GM21786 (cell line): ENCODE data around the gene RBM20.
A peak's percentile ranks its signal among the peaks of the same experiment; 100 is the strongest.

Experiments
- ATAC-seq: cut with Tn5 transposase; IDR thresholded peaks from one replicate; pipeline ENCODE4 v1.9.1; 2021; ENCODE audit not compliant: unreplicated experiment

The RBM20 gene

DNA sequence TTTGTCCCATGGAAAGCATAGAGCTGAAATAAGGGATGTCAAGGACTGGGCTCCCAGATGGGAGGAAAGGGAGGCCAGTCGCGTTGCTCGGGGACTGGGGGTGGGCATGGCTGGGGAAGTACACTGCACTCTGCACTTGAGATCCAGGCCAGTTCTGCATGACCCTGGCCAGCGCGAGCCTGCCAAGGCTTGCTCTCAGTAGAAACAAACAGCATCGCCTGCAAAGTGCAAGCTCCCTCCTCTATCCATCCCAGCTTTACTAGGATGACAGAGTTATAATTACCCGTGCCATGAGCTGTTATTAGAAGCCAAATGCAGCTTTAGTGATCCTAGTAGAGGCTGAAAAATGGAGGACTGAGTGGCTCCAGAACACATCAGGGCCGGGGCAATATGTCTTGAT lies 183.7 kb downstream of the RBM20 start:
- ATAC-seq: no peak

DNA sequence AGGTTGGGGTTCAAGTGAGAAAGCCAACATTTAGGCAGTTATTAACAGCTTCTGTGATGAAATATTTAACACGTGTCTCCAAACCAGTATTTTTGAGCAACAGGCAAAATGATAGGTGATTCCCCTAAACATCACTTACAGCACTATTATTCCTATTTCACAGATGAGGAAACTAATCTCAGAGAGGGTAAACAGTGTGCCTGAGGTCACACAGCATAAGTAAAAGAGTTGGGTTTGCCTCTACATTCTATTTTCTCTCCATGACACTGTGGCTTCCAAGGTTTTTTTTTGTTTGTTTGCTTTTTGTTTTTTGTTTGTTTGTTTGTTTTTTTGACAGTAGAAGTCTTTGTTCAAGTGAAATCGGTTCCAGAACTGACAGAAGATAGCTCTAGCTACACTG lies 184.4 kb downstream of the RBM20 start:
- no peak for ATAC-seq

DNA sequence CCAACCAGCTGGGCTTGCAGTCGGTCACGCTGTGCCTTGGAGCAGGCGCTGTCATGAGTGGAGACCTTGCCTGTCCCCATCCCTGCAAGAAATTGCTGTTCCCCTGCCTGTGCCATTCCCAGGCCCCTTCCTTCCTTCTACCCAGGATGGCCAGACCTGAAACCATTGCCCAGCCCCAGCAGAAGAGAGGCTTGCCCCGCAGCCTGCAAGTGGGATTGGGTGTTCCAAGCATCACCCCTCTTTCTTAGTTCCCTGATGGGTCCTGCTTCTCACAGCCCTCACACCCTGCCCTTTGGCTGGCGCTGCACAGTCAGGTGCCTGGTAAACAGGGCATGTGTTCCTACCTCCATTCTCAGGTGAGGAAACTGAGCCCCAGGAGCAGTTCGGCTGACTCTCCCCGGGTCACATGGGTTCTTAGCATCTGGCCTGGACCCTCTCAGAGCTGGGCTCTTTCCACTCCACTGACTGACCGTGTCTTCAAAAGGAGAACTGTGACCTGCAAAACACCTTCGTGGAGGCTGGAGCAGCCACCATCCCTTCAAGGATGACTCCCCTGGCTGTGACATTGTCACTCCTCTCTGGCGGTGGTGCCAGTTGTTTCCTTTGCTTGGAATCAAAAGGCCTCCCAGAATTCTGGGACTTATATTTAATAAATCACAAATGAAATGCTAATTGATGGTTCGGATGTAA lies 185.7 kb downstream of the RBM20 start:
- no peak for ATAC-seq

DNA sequence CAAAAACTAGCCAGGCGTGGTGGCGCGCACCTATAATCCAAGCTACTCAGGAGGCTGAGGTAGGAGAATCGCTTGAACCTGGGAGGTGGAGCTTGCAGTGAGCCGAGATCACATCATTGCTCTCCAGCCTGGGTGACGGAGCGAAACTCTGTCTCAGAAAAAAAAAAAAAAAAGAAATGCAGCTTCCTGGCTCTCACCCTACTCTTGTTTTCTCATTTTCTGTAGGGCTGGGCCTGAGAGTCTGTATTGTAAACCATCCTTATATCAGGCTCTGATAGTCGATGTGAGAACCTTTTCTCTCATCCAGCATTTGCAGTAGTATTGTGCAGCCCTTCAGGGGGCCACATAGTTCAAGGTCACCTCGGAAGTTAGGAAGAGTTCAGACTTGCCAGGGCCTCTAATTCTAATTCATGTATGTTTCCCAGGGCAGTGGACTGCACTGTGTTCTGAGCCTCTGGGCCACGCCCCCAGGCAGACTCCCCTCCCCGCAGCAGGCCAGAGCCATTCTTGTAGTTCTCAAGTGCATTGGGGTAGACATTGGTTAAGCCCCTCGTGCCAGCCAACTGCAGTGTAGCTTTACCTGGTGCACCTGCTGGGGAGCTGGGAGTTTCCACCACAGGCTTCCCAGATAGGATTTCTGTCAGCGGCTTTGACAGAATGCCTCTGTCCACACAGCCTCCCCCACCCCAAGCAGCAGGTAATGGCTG lies 189.3 kb downstream of the RBM20 start:
- no peak for ATAC-seq

DNA sequence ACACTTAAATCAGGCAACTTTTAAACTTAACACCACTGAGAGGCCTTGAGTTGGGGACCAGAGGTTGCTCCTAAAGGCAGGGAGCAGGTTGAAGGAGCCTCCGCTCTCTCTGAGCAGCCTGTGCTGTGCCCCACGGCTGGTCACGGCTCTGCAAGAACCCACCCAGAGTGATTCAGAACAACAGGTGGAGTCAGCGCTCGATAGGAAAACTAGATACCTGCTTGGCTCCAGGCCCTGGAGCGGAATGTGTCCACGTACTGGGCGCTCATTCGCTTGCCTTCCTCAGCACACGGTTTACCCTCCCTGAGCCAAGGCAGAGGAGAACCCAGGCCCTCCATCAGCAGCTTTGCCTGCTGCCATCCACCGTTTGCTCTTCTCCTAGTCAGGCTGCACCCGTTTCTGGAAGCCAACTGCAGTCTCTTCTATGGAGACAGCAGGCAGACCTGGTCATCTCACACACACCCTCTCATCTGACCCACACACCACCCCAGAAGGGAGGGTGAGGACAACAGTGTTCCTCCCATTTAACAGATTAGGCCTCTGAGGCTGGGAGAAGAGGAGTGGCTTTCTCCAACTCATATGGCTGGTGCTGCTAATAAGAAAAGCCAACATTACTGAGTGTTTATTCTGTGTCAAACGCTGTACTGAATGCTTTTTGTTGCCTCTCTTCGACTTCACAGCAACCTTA lies 189.9 kb downstream of the RBM20 start:
- ATAC-seq: no peak

DNA sequence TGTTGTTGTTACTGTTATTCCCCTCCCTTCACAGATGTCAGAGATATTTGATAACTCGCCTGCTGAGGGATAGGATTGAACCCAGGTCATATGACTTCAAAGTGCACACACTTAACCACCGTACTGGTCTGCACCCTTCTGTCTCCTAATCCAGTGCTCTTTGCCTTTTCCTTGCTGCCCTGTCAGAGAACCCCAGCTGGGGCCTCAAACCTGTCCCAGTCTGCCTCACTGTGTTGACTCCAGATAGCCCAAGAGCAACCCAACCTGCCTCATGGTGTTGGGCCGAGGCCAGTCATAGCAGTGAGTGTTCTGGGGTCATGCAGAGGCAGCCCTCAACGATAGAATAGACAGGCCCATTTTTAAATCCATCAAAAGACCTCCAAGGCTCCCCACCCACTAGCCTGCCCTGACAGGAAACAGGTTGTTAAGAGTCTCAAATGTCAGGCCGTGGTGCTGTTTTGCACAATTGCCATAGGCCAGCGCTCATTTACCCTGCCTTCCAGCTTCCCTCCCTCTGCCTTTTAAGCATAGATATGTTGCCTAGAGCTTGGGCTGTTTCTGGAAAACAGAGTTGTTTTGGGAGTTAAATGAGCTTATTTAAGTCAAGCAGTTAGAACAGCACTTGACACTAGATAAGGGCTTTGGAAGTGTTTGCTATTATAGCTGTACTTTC lies 190.6 kb downstream of the RBM20 start:
- ATAC-seq: no peak

DNA sequence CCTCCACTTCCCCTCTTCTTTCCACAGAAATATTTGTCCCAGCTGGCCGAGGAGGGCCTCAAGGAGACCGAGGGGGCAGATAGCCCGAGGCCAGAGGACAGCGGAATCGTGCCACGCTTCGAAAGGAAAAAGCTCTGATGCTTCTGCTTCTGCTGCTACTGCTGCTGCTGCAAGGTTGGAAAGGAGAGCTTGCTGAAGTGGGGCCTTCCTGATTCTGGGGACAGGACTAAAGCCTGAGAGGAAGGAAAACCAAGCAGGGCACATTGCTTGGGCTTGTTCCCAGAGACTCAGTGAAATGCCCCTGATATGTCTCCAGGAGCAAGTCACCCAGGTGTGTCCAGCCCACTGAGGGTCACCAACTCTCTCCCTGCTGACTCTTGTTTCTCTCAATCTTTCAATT lies 191.7 kb downstream of the RBM20 start:
- ATAC-seq: no peak

DNA sequence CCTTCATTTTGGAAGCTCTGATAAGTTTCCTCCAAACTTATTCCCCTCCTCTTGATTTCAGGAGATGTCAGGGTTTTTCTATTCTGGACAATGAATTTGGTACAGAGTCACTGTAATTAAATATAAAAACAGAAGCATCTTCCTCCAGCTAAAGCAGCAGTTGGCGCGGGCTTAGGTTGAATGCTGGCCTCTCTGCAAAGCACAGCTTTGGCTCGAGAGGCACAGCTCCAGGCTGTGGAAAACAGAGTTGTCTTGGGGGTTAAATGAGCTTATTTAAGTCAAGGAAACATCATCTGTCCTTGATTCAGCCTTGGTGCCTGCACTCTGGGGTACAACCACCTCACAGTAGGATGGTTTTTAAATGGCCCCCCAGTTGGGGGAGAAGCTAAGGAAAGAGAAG lies 192.6 kb downstream of the RBM20 start:
- no peak for ATAC-seq

DNA sequence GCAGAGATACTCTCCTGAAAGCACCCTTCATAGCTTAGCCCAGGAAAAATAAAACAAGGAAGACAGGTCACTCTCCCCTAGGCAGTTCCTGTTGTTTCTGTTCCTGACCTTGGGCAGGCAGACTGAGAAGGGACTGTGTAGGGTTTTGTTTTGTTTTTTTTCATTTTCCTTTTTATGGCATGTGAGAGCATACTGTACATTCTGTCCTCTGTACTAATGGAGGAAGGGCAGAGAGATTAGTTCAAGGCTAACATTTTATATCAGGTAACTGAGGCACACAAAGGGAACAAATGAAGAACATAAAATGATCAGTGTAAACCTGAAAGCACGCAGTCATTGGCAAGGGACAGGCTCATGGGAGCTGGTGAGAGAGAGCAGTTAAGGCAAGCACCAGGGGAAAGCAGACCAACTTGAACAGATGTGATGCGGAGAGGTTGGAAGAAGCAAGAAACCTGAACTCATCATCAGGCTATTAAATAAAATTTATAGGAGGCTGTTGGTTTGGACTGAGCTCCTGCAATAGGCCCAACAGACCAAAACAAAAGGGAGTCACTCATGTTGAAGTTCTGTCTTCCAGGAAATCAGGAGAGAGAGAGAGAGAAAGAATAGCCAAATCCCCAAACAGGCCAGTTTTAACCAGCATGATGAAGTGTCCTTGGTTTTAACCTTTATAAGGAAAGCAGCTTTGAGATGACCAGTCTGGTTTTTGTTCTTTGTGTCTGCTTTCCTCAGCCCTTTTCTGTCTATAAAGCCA lies 193.5 kb downstream of the RBM20 start:
- no peak for ATAC-seq

DNA sequence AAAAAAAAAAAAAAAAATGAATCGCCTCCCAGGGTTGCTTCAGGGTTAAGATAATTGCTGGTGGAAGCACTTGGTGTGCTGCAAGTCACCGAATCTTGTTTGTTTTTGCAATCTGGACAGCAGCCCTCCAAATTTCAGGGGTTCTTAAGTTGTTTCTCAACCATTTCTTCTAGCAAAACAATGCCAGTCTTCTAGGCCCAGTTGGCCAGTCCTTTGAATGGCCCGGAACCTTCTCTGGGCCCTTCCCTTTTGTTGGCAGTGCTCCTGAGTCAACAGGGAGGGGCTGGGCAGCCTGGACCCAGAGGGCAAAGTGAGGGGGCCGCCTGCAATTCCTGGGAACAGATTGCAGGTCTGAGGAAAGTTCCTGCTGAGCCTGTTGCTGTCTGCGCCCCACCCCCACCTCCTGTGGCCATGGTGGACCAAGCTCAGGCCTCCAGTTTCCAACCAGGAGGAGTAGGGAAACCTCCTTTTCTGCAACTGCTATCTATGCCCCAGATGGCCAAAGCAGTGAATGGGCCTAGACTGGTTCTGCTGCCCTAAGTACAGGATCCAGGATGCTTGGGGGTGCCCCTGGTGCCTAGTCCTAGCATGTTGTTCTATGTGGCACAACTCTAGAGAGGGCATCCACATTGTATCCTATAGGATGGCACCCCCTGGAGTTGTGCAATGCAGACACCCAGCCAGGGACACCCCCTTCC lies 196.2 kb downstream of the RBM20 start:
- no peak for ATAC-seq

DNA sequence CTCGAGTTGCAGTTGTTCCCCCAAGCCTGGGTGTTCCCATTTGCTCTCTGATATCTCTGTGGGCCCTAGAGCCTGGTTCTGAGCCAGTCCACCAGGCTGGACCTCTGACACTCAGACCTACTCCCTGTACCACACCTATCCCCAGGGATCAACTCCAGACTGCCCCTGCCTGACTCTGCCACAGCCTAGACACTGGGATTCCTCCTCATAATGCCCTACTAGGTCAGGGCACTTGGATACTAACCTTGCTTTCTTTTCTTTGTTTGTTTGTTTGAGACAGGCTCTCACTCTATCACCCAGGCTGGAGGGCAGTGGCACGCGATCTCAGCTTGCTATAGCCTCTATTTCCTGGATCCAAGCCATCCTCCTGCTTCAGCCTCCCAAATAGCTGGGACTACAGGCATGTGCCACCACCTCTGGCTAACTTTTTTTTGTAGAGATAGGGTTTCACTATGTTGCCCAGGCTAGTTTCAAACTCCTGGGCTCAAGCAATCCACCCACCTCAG lies 196.8 kb downstream of the RBM20 start:
- no peak for ATAC-seq

DNA sequence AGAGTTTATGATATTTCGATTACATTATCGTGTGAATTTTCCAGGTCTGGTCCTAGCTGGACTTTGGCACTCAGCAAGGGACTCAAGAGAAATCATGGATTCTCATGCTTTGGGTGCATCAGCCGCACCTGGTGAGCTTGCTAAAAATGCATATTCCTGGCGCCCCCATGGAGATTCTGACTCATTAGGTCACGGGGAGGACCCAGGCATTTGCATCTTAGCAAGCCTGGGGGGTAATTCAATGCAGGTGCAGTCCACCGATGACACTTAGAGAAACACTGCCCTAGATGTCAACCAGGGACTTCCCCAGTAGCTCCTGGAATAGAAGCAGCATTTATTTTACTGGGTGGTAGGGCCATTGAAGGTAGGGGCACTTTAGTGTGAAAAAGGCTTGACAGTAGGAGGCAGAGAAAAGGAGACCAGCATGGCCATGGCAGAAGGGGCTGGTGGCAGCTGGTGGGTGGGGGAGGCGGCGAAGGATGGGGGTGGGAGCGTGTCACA lies 197.7 kb downstream of the RBM20 start:
- peak; percentile 67 for ATAC-seq

DNA sequence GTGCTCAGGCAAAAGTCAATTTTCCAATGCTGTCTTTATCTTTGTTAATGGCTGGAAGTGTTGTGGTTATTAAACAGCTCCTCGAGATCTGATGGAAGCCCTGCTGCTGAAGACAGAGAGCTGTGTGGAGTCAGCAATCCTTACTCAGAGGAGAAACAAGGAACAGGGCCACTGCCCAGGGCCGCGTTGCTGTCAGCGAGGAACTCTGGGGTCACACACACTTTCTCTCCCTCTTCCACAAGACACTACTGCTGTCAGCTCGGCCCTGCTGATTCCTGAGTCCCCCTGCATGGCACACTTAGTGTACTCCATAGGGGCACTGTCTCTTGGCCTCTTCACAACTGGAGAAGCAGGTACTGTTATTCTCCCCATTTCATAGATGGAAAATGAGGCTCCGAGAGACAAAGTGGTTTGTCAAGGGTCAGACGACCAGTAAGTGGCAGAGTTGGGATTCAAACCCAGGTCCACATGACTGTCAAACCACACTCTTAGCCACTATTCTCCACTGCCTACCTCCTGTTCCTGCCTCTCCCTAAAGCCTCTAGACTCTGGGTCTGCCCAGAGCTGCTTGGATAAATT lies 198.3 kb downstream of the RBM20 start:
- ATAC-seq: no peak

DNA sequence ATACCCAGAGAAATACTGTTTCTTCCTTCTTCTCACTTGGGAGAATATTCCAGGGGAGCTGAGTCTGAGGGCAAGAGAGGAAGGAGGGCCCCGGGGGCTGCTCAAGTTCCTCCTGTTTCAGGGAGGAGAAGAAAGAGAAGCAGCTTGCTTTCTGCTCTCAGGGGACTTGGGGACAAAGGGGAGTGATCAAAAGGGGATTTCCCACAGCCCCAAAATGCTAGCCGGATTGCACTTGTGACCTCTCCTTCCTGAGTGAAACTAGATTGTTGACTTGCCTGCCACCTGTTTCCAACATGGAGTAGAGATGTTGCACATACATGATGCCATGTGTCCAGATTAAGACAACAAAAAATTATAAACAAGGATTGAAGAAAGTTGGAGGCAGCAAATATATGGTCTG lies 198.9 kb downstream of the RBM20 start:
- ATAC-seq: peak; percentile 69

DNA sequence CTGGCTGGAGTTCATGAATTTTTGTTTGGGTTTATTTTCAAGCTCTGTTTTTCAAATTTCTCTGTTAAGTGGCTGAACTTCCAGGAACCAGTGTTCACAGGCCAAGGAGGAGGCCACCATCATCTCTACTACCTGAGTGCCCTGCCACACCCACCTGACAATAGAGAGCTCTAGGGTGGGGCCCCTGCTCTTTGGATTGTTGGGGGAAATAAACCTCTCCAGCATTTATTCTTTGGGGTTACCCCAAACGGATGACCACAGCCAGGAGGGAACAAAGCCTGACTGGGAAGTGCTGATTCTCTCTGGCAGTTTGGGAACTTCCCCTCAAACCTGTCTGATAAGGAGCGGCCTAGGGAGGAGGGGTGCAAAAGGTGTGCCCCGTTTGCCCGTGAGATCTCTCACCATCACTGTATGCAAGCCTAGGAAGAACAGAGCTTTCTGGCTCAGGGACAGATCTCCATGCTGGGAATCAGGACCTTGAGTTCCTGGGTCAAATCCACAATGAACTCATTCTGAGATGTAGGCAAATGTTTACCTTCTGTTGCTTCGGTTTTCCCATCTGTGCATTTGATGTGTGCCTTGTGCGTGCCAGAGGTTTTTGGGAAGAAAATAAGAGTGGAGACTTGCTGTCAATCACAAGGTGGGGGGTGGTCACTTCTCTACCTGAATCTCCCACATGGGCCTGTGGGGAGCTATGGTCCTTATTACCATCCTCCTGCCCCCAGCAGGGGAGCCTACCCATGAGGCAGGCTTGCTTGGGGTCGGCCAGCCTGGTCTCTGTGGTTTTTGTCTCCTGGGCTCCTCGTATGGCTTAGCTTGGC lies 199.9 kb downstream of the RBM20 start:
- no peak for ATAC-seq

DNA sequence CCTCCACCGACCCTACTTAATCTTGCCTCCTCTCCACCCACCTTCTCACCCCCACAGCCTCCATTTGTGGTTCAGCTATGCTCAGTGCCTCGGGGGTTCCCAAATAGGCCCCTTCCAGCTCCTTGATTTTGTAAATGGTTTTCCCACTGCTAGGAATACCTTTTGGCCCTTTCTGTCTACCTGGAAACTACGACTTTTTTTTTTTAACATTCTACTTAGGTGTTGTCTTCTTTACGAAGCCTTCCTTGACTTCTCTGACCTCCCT lies 200.4 kb downstream of the RBM20 start:
- no peak for ATAC-seq

DNA sequence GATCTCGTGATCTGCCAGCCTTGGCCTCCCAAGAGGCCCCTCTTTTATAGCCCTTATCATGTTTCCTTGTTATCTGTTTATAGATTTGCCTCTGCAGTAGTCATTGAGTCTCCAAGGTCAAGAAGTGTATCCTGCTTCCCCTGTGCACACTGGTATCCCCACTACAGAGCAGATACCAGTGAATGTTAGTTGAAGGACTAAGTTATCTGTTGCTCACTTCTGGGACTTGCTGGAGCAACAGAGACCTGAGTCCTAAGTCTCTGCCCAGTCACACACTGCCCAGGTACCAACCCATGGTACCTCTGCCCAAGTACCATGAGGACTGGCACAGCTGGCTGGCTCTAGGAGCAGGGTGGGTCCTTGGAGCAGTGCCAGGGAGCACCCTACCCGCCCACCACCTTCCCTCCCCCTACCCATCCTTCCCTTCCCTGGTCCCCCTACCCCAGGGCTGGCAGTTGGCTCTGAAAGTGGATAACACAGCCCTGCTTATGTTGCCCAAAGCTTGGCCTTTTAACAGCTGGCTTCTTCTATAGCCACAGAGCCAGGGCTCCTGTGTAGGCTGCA lies 201.1 kb downstream of the RBM20 start:
- no peak for ATAC-seq

DNA sequence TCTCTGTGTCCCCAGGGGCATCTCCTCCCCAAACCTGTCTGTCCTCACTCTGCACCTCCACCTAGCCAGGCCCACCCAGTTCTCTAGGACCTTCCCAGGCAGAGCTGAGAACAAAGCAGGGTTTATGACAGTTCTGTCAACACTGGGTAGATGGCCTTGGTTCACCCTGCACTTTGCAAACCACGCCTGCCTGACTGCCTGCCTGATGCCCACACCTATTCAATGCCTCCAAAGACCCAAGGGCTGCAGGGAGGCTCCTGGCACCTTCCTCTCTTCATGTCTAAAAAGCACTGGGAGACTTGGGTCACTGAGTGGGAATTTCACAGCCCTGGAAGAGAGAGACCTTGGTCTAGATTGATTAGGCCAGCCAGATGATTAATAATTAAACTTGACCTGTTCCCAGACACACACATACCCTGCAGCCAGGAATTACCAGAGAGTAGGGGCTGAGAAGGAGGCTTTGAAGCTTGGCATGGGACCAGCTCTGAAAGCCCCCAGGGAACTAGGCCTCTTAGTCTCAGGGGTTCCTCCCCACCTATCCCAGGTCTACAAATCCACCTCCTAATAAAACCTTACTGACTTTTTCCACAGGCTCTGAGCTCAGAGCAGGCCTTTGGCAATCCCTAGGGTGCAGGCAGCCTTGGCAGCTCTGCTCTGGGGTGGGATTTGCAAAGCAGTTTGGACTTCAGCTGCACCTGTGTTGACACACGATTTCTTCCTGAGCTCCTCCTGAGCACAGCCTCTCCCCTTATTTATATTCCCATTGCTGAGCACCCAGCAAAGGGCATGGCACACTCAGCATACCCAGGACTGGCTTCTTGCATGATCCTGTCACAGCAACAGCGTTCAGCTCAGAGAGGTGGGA lies 201.9 kb downstream of the RBM20 start:
- ATAC-seq: no peak
